Large intestine (tissue), 3 donors: ENCODE measurements around the gene FARP1. TPM values are rescaled to one million over a fixed set of nuclear protein-coding genes. Genes with fewer than 3 reads are reported as not detected.

ENCODE experiments used
- DNase-seq, 2 donors: peaks; one replicate each; pipeline versions ENCODE4 v3.0.0 to v3.0.0-alpha.2; 2013
- H3K27ac ChIP-seq: one replicate; pipeline ENCODE4 v1.5.1; 2013; ENCODE audit warnings: low read length
- H3K27me3 ChIP-seq: 2 replicates; pipeline ENCODE4 v1.6.1; 2013; ENCODE audit warnings: low read length; ENCODE audit not compliant: control insufficient read depth, insufficient read depth
- H3K36me3 ChIP-seq: 2 replicates; pipeline ENCODE4 v1.6.1; 2013; ENCODE audit warnings: low read length; ENCODE audit not compliant: control insufficient read depth, insufficient read depth
- H3K4me1 ChIP-seq: one replicate; pipeline ENCODE4 v1.6.1; 2013; ENCODE audit warnings: low read length; ENCODE audit not compliant: control insufficient read depth, insufficient read depth
- H3K4me3 ChIP-seq: one replicate; pipeline ENCODE4 v1.5.1; 2013; ENCODE audit warnings: low read length
- H3K9me3 ChIP-seq: one replicate; pipeline ENCODE4 v1.6.1; 2013; ENCODE audit warnings: mild to moderate bottlenecking, low read depth, low read length, moderate library complexity; ENCODE audit not compliant: control insufficient read depth
- WGBS: methylation state at CpG from one replicate; pipeline ENCODE4 v1.1.5; 2013; ENCODE audit warnings: low lambda C conversion rate; ENCODE audit not compliant: insufficient coverage; 5-methylcytosine and 5-hydroxymethylcytosine counted together
- polyA plus RNA-seq: library from polyadenylated mRNA; unstranded; fragments of 120-200 nt; gene quantifications from one replicate; pipeline ENCODE4 v1.2.1, GENCODE V29; 2013

Gene FARP1
- polyA plus RNA-seq, 1 donor = 27.6 TPM

DNA sequence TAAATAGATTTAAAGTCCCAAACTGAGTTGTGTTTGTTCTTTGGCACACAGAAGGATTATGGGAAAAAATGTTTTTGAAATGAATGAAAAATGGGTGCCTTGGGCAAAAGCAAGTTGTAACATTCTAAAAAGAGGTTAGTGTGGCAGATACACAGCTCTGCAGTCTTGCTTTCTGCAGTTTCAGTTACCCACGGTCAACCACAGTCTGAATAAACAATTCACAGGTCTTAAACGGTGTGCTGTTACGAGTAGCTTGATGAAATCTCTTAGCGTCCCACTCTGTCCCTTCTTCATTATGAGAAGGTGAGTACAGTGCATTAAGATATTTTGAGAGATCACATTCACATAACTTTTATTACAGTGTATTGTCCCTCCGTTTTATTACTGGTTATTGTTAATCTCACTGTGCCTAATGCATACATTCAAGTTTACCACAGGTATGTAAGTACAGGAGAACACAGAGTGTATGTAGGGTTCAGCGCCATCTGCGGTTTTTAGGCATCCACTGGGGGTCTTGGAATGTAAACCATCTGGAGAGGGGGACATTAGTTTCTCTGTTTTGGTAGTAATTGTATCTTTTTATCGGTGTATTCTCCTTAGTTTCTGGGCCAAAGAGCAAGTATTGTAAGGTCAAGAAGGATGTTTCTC is 8.1 kb downstream of the FARP1 start:
- Histone ChIP-seq H3K4me1 (no peaks in the 10 kb centered on the region), H3K27me3 (no peaks in the 10 kb centered on the region), H3K4me3 (no peak overlapping the region), H3K36me3 (no peaks in the 10 kb centered on the region), H3K27ac (no peak overlapping the region), H3K9me3 (no peaks in the 10 kb centered on the region)
- WGBS = 95% methylated on average over 3 of the region's 8 CpGs
- no peak for DNase-seq

DNA sequence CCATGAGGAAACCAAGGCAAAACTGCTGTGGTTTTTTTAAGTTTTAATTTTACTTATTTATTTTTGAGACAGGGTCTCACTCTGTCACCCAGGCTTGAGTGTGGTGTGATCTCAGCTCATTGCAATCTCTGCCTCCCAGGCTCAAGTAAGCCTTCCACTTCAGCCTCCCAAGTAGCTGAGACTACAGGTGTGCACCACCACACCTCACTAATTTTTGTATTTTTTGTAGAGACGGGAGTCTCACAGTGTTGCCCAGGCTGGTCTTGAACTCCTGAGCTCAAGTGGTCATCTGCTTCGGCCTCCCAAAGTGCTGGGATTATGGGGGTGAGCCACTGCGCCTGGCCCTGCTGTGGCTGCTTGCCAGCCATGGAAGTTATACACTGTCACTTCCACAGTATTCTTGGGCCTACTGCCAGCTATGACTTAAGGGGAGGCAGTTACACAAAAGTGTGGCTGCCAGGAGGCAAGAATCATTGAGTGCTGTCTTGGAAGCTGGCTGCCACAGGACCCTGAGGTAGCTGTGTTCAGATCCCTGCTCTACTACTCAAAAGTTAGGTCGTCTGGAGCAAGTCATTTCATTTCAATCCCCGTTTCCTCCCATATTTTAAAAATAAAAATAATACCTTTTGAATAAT is 12.7 kb downstream of the FARP1 start:
- H3K4me3 ChIP-seq = no peak overlapping the region
- no CpG with 5 or more reads among the region's 5 CpGs for WGBS
- no peaks in the 10 kb centered on the region for H3K27me3 ChIP-seq
- no peaks in the 10 kb centered on the region for H3K9me3 ChIP-seq
- H3K4me1 ChIP-seq = no peaks in the 10 kb centered on the region
- DNase-seq = no peak
- H3K27ac ChIP-seq = no peak overlapping the region
- H3K36me3 ChIP-seq = no peaks in the 10 kb centered on the region

DNA sequence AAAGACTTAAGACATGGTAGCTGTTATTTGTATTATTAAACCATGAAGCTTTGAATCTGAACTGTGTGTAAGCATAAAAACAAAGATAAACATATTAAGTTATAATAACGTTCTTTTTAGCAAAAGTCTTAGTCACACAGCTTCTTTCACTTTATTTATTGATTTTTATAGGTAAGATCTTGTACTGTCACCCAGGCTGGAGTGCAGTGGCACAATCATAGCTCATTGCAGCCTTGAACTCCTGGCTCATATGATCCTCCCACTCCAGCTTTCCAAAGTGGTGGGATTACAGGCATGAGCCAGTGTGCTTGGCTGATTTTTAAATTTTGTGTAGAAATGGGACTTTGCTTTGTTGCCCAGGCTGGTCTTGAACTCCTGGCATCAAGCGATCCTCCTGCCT is 13.4 kb downstream of the FARP1 start:
- Histone ChIP-seq H3K27me3 (no peaks in the 10 kb centered on the region), H3K27ac (no peak overlapping the region), H3K4me1 (no peaks in the 10 kb centered on the region), H3K9me3 (no peaks in the 10 kb centered on the region), H3K4me3 (no peak overlapping the region), H3K36me3 (no peaks in the 10 kb centered on the region)
- 67% methylated on average over 1 of the region's 2 CpGs for WGBS
- no peak for DNase-seq

DNA sequence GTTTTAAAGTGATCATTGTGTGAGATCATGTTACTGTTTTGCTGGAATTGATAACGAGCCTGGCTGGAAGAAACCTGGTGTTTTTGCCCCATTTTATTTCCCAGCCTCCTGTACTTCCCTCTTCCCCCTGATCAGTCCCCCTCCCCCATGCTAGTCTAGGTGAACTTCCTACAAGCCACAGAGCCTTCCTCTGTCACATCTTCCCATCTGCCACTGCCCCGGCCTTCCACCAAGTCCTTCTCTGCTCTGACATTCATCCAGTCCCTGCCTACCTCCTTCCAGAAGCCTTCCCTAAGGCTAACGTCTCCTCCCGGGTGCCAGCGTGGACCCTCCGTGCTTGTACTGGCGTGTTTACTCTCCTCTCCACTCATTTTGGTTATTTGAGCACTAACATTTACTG is 14.3 kb downstream of the FARP1 start:
- H3K9me3 ChIP-seq = no peaks in the 10 kb centered on the region
- no peak overlapping the region for H3K4me3 ChIP-seq
- no CpG with 5 or more reads among the region's 7 CpGs for WGBS
- H3K4me1 ChIP-seq = no peaks in the 10 kb centered on the region
- H3K27me3 ChIP-seq = no peaks in the 10 kb centered on the region
- DNase-seq = no peak
- no peak overlapping the region for H3K27ac ChIP-seq
- H3K36me3 ChIP-seq = no peaks in the 10 kb centered on the region

DNA sequence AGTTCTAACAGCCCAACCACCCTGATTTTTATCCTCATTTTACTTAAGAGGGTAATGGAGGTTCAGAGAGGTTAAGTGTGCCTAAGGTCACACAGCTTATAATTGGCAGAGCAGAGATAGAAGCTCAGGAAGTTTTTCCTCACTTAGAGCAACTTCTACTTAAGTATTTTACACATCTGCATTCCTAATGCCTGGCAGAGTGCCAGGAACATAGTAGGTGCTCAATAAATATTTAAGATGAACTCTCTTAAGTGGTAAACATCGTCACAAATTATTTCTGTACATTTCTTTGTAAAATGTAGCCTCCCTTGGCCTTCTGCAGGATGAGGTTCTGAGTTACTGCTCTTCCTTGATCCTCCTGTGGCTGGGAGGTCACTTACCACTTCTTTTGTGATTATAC is 14.7 kb downstream of the FARP1 start:
- Histone ChIP-seq H3K36me3 (no peaks in the 10 kb centered on the region), H3K4me3 (no peak overlapping the region), H3K4me1 (no peaks in the 10 kb centered on the region), H3K9me3 (no peaks in the 10 kb centered on the region), H3K27me3 (no peaks in the 10 kb centered on the region), H3K27ac (no peak overlapping the region)
- no peak for DNase-seq
- WGBS = no CpG with 5 or more reads among the region's 1 CpG

DNA sequence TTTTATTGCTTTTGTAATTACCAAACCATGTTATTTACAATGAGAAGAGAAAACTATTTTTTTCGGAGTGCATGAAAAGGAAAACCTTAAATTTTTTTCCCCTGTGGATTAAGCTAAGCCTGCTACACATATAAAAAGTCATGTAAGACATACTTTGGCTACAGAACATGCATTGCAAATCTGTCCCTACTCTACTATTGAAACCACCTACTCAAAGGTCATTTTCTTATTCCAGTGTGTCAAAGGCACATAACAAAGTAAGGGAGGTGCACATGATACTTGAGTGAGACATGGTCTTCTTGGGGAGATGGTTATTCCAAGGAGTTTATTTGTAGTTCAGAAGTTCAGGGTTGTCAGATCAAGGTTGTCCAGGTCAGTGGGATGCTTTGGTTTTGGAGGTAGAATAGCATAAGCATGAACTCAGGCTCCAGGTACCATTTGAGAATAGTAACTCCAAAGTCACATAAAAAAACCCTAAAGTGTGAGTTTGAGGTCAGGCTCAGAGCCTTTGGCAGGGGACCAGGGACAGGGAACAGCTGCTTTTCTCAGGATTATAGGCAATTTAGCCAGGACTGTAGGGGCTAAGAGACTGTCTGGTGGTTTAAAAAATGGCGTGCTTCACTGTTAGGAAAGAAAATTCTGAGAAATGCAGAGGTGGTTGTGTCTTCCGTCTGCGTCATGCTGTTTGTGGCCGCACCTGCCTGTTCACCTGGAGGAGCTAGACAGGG is 15.4 kb downstream of the FARP1 start:
- no peaks in the 10 kb centered on the region for H3K36me3 ChIP-seq
- no peak overlapping the region for H3K4me3 ChIP-seq
- no peak overlapping the region for H3K27ac ChIP-seq
- no peaks in the 10 kb centered on the region for H3K4me1 ChIP-seq
- WGBS = no CpG with 5 or more reads among the region's 5 CpGs
- H3K9me3 ChIP-seq = no peaks in the 10 kb centered on the region
- no peak for DNase-seq
- no peaks in the 10 kb centered on the region for H3K27me3 ChIP-seq

DNA sequence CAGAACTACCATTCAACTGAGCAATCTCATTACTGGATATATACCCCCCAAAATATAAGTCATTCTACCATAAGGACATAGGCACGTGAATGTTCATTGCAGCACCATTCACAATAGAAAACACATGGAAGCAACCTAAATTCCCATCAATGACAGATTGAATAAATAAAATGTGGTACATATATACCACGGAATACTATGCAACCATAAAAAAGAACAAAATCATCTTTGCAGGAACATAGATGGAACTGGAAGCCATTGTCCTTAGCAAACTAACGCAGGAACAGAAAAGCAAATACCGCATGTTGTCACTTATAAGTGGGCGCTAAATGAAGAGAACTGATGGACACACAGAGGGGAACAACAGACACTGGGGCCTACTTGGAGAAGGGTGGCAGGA is 20.0 kb downstream of the FARP1 start:
- WGBS = 100% methylated on average over 1 of the region's 5 CpGs
- Histone ChIP-seq H3K36me3 (no peaks in the 10 kb centered on the region), H3K4me3 (no peak overlapping the region), H3K27ac (no peak overlapping the region), H3K9me3 (no peaks in the 10 kb centered on the region), H3K4me1 (no peaks in the 10 kb centered on the region), H3K27me3 (no peaks in the 10 kb centered on the region)
- DNase-seq = no peak

DNA sequence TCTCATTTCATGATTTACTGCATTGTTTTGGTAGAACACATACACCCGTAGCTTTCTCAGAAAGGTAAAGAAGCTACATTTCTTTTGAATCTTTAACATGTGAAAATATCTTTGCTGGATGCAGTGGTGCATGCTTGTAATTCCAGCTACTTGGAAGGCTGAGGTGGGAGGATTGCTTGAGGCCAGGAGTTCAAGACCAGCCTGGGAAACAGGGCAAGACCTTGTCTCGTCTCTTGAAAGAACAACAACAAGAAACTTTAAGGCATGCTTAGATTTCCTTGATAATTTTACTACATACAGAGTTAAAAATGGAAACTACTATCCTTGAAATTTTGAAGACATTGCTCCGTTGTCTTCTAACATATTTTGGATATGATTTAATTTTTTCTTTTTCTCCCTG is 26.4 kb downstream of the FARP1 start:
- Histone ChIP-seq H3K4me1 (peaks cover 9% of the 10 kb centered on the region), H3K36me3 (no peaks in the 10 kb centered on the region), H3K27me3 (no peaks in the 10 kb centered on the region), H3K4me3 (no peak overlapping the region), H3K9me3 (no peaks in the 10 kb centered on the region), H3K27ac (no peak overlapping the region)
- DNase-seq = no peak
- WGBS = 100% methylated on average over 2 of the region's 3 CpGs

DNA sequence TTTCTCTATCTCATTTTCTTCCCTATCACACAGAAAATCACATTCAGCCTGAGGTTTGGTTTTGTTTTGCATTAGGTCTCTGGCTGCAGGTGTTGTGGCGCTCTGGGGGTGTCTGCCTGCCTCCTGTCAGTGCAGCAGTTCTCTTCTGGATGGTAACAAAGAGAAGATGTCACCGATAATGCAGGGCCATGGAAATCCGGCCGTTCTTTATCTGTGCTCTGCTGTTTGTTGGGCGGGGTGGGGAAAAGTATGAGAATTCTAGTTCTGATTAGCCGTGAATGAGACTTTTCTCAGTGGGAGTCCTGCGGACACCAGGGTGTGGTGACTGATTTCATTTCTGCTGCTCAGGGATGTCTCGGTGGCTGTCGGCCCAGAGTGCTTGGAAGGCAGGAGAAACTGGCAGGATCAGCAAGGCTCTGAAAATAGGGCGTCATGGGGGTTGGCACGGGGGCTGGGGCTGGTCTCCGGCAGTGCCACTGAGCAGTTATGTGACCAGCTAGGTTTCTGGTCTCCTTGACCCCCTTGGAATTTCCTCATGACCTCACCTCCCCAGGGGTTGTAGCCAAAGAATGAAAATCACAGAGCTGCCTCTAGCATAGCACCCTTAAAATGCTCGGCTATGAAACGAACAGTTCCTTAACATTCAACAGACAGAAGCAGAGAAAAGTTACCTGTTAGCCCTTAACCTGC is 29.2 kb downstream of the FARP1 start:
- H3K9me3 ChIP-seq = peaks cover 6% of the 10 kb centered on the region
- peak overlapping the region; percentile 15 for H3K27ac ChIP-seq
- H3K36me3 ChIP-seq = no peaks in the 10 kb centered on the region
- H3K4me3 ChIP-seq = no peak overlapping the region
- H3K4me1 ChIP-seq = peaks cover 13% of the 10 kb centered on the region
- H3K27me3 ChIP-seq = no peaks in the 10 kb centered on the region
- DNase-seq = peak in 1 of 2 donors; percentile 20
- WGBS = no CpG with 5 or more reads among the region's 14 CpGs

DNA sequence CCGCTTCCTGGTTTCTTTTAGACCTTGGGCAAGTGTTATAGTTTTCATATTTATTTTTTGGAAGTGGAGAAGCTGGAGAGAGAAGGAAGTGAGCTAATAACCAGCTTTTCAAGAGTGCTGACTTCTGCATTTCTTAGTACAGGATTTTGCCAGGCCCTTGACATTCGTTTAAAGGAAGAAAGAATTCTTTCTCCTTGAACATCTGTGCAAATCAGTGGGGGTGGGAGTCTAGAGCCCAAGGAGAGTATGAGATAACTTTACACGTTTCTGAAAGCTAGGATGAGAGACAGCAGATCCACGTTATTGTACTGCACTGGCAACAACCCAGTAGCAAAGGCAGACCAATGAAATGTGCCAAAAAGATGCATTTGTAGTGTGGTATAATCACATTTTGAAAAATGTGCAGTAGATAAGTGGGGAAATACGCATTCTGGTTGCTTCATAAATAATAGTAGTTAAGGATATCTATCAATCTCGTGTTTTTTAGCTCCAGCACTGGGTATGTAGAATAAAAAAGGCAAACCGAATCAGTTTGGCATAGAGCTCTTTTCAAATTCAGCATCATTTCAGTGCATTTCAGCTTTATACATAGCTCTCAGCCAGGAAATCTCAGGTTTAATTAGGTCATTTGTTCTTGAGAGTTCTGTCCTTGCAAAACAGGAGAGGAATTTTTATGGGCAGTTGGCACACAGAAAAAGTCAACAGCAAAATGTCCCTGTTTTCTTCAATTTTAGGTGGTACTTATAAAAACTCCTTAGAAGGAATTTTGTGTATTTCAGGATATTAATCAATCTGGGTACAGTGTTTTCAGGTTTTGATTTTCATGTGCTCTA is 29.9 kb downstream of the FARP1 start:
- Histone ChIP-seq H3K4me1 (peaks cover 13% of the 10 kb centered on the region), H3K27ac (peak overlapping the region; percentile 15), H3K9me3 (peaks cover 8% of the 10 kb centered on the region), H3K27me3 (no peaks in the 10 kb centered on the region), H3K36me3 (no peaks in the 10 kb centered on the region), H3K4me3 (no peak overlapping the region)
- no CpG with 5 or more reads among the region's 7 CpGs for WGBS
- no peak for DNase-seq
